Breast epithelium (tissue), 4 donors: Measurements from ENCODE around the gene CLDN6. TPM values are rescaled to one million over a fixed set of nuclear protein-coding genes. Genes with fewer than 3 reads are reported as not detected.

ENCODE experiments used
- DNase-seq, 2 donors: peaks; one replicate each; pipeline ENCODE4 v3.0.0-alpha.2; 2019; ENCODE audit warnings: low spot score in 2 of 2
- H3K27ac ChIP-seq, 2 donors: fragments of 200-600 bp; sonication (generic) in 1 of 2; one replicate each; pipeline ENCODE4 v1.5.1; 2016 to 2019; ENCODE audit warnings: mild to moderate bottlenecking in 1 of 2
- H3K27me3 ChIP-seq, 2 donors: fragments of 200-600 bp; sonication (generic) in 1 of 2; one replicate each; pipeline versions ENCODE4 v1.5.1 to v1.6.0; 2017 to 2019; ENCODE audit warnings: control low read depth in 1 of 2, mild to moderate bottlenecking in 1 of 2
- H3K36me3 ChIP-seq: fragments of 200-600 bp; one replicate; pipeline ENCODE4 v1.5.1; 2019
- H3K4me1 ChIP-seq, 2 donors: fragments of 200-600 bp; sonication (generic); one replicate each; pipeline ENCODE4 v1.5.1; 2016 to 2019; ENCODE audit warnings: control low read depth in 1 of 2
- H3K4me3 ChIP-seq, 3 donors: fragments of 200-600 bp; sonication (generic); 1 replicate in 2 of 3; 2 replicates in 1 of 3; pipeline ENCODE4 v1.5.1; 2016 to 2019; ENCODE audit warnings: mild to moderate bottlenecking in 3 of 3, moderate library complexity in 2 of 3
- H3K9me3 ChIP-seq, 2 donors: fragments of 200-600 bp; sonication (generic) in 1 of 2; one replicate each; pipeline ENCODE4 v1.5.1; 2016 to 2019; ENCODE audit warnings: control low read depth in 1 of 2
- POLR2A ChIP-seq: fragments of 450-650 bp; IDR thresholded peaks from one replicate; pipeline ENCODE4 v1.6.1; 2016; ENCODE audit warnings: antibody characterized with exemption, mild to moderate bottlenecking, moderate library complexity
- POLR2AphosphoS5 ChIP-seq, 3 donors: sonication (generic); formaldehyde crosslinking; IDR thresholded peaks; one replicate each; pipeline ENCODE4 v1.6.1; 2017; ENCODE audit warnings: antibody characterized with exemption in 3 of 3
- intact Hi-C: fragments of 100-400 bp; cut with DNase I; formaldehyde crosslinking; loops from one replicate; pipeline ENCODE4 v1.15.1; 2023; ENCODE audit warnings: low total_unique reads
- total RNA-seq, 3 donors: library from RNA; depleted of rRNA; stranded (reverse); fragments of >200 nt; gene quantifications; one replicate each; pipeline ENCODE4 v1.1.0, GENCODE V29; 2016
- TF ChIP-seq, protein P1 (sequence below), 3 donors: fragments of 450-650 bp; IDR thresholded peaks; one replicate each; pipeline ENCODE4 v1.5.1; 2016 to 2017; ENCODE audit warnings: antibody characterized with exemption in 3 of 3, mild to moderate bottlenecking in 3 of 3, moderate library complexity in 3 of 3

The CLDN6 gene
- total RNA-seq, 3 donors from 2014 or later, result not detected

DNA sequence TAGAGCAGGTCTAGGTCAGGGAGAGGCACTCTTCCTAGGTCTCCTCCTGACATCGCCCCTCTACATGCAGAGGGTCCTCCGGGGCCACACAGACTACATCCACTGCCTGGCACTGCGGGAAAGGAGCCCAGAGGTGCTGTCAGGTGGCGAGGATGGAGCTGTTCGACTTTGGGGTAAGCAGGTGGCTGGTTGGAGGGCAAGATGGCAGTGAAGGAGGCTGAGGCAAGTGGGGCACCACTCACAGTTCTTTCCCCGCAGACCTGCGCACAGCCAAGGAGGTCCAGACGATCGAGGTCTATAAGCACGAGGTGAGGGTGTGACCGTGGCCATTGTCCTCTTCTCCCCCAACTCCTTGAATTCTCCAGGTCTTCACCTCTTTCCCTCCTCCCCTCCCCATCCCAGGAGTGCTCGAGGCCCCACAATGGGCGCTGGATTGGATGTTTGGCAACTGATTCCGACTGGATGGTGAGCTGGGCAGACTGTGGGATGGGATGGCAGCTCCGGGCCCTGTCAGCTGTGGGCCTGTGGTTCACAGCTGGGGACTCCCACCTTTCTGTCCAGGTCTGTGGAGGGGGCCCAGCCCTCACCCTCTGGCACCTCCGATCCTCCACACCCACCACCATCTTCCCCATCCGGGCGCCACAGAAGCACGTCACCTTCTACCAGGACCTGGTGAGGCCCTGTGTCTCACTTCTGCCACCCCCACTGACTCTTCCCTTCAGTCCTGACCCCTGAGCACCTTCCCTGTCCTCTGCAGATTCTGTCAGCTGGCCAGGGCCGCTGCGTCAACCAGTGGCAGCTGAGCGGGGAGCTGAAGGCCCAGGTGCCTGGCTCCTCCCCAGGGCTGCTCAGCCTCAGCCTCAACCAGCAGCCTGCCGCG is 8.9 kb upstream of the CLDN6 start:
- no peak for DNase-seq
- no peaks in the 10 kb centered on the region for H3K9me3 ChIP-seq
- intact Hi-C loops, result no loop called here
- peaks cover 11 to 14% of the 10 kb centered on the region in 2 donors for H3K4me1 ChIP-seq
- H3K27ac ChIP-seq, result no peak overlapping the region
- TF ChIP-seq POLR2A, result no peak
- no peak for TF ChIP-seq POLR2AphosphoS5 (IDR thresholded peaks at IDR 0.05)
- TF ChIP-seq, protein P1, sequence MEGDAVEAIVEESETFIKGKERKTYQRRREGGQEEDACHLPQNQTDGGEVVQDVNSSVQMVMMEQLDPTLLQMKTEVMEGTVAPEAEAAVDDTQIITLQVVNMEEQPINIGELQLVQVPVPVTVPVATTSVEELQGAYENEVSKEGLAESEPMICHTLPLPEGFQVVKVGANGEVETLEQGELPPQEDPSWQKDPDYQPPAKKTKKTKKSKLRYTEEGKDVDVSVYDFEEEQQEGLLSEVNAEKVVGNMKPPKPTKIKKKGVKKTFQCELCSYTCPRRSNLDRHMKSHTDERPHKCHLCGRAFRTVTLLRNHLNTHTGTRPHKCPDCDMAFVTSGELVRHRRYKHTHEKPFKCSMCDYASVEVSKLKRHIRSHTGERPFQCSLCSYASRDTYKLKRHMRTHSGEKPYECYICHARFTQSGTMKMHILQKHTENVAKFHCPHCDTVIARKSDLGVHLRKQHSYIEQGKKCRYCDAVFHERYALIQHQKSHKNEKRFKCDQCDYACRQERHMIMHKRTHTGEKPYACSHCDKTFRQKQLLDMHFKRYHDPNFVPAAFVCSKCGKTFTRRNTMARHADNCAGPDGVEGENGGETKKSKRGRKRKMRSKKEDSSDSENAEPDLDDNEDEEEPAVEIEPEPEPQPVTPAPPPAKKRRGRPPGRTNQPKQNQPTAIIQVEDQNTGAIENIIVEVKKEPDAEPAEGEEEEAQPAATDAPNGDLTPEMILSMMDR (IDR thresholded peaks at IDR 0.05), result no peak
- H3K4me3 ChIP-seq, result no peak overlapping the region
- H3K36me3 ChIP-seq, result no peaks in the 10 kb centered on the region
- no peaks in the 10 kb centered on the region for H3K27me3 ChIP-seq

DNA sequence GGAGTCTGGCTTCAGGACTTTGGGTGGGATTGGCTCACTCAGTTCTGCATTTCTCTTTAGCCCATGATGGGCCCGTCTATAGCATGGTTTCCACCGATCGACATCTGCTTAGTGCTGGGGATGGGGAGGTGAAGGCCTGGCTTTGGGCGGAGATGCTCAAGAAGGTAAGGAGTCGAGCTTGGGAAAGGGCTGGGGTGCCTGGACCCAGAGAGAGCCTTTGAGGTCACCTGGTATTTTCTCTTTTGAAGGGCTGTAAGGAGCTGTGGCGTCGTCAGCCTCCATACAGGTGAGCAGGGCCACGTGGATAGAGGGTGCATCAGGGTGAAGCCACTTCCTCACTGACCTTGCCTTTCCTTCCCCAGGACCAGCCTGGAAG is 8.0 kb upstream of the CLDN6 start:
- Histone ChIP-seq H3K27ac (no peak overlapping the region), H3K27me3 (no peaks in the 10 kb centered on the region), H3K9me3 (no peaks in the 10 kb centered on the region), H3K4me1 (peaks cover 15 to 16% of the 10 kb centered on the region in 2 donors), H3K36me3 (no peaks in the 10 kb centered on the region), H3K4me3 (no peak overlapping the region)
- intact Hi-C loops, result no loop called here
- TF ChIP-seq POLR2A (no peak), POLR2AphosphoS5 (IDR thresholded peaks at IDR 0.05) (no peak)
- TF ChIP-seq, protein P1 (IDR thresholded peaks at IDR 0.05), result no peak
- DNase-seq, result no peak

DNA sequence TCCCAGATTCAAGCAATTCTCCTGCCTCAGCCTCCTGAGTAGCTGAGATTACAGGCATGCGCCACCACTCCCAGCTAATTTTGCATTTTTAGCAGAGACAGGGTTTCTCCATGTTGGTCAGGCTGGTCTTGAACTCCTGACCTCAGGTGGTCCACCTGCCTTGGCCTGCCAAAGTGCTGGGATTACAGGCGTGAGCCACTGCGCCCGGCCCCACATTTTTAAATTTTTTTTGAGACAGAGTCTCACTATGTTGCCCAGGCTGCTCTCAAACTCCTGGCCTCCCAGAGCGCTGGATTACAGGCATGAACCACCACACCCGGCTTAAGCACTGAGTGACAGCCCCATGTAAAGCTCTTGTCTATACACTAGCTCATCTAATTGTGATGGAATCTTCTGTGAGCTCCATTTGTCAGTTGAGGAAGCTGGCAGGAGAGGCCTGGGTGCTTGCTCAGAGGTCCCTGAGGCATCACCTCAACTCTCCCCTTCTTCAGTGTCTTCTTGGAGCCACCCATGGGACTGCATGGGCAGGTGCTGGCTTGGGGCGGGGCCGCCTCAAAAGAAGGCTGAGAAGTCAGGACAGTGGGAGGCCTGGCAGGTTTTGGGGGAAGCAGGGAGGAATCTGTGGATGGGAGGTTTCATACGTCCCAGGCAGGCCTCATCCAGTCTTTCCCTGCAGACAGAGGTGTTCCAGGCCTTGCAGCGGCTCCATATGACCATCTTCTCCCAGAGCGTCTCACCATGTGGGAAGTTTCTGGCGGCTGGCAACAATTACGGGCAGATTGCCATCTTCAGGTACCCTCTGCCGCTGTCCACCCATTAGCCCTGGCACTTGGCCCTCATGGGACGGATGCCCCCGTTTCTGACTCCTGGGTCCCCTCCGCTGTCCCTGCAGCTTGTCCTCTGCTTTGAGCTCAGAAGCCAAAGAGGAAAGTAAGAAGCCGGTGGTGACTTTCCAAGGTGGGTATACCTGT is 7.3 kb upstream of the CLDN6 start:
- Histone ChIP-seq H3K27ac (no peak overlapping the region), H3K4me1 (peaks cover 15 to 16% of the 10 kb centered on the region in 2 donors), H3K4me3 (no peak overlapping the region), H3K27me3 (no peaks in the 10 kb centered on the region), H3K9me3 (no peaks in the 10 kb centered on the region), H3K36me3 (no peaks in the 10 kb centered on the region)
- TF ChIP-seq, protein P1 (IDR thresholded peaks at IDR 0.05), result no peak
- TF ChIP-seq POLR2AphosphoS5 (IDR thresholded peaks at IDR 0.05) (no peak), POLR2A (no peak)
- intact Hi-C loops, result no loop called here
- DNase-seq, result no peak

DNA sequence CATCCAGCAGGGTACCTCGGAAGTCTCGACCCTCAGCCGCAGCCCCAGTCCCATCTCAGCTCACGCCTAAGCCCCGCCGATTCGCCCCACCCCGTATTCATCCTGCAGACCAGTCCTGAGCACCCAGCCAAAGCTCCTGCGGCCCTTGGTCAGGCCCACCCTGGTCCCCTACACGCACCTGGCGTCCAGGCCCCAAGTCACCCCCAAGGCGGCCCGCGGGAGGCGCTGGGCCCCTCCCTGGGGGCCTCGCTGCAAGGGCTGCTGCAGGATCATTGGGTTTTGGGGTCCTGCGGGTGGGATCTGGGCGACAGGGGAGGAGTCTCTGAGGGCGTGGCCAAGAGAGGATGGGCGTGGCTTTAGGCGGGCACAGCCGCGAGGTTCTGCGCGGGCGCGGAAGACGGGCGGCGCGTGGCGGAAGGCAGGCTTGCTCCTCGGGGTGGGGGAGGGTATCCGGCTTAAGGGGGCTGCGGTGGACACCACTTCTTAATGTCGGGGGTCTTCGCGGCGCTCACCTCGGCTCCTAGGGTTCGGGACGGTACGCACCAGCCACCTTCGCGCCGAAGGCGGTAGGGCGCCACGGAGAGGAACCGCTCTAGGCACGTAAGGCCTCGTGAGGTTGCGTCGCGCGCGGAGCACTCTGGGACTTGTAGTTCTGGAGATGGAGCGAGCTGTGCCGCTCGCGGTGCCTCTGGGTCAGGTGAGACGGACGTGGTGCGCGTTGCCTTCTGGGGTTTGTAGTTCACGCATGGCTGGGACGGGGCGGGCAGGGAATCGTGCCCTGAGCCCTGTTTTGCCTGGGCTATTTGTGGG is 5.9 kb upstream of the CLDN6 start, which contains the start of the genes HCFC1R1 and THOC6:
TSS of gene HCFC1R1 (minus strand) at position 274 of the 810 bp plus-strand sequence. CDS start at position 273, 1 bp downstream.
TSS of gene THOC6 (plus strand) at position 367 of the 810 bp plus-strand sequence. CDS start at position 659, 292 bp downstream.
- intact Hi-C loops, result no loop called here
- peak within 1 kb of the TSS; percentile 68 to 88 (median 70) for H3K4me3 ChIP-seq
- TF ChIP-seq, protein P1 (IDR thresholded peaks at IDR 0.05), result no peak
- TF ChIP-seq POLR2AphosphoS5 (IDR thresholded peaks at IDR 0.05), result peak; percentile 91 to 96 (median 93)
- TF ChIP-seq POLR2A, result peak; percentile 74
- no peaks in the 10 kb centered on the region for H3K9me3 ChIP-seq
- no peaks in the 10 kb centered on the region for H3K36me3 ChIP-seq
- peak within 1 kb of the TSS; percentile 96 to 98 for H3K27ac ChIP-seq
- H3K4me1 ChIP-seq, result peaks cover 15 to 16% of the 10 kb centered on the region in 2 donors
- peak; percentile 97 to 98 for DNase-seq
- H3K27me3 ChIP-seq, result no peaks in the 10 kb centered on the region
